Ecto neural progenitor cell (in vitro differentiated cells): Measurements from ENCODE around the gene ANK3.

Experiments used
- DNase-seq: peaks from one replicate; pipeline ENCODE4 v3.0.0-alpha.2; 2018; ENCODE audit warnings: low spot score

The ANK3 gene

DNA sequence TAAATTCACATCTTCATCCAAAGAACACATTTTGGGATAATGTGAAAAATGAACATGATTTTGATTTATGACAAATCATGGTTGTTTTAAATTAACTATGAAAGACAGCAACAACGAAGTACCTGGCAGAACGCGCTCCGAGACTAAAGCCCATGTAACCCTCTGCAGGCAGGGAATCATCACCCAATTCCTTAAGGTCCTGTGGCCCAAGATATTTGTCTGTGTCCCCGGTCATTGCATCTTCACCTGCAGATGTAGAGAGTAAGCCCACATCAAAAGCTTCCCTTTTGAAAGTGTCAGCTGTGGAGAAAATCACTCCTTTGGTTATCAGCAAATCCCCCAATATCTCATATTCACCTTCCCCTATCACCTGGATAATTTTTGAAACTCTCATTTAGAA lies 250.8 kb downstream of the ANK3 start:
- no peak for DNase-seq

DNA sequence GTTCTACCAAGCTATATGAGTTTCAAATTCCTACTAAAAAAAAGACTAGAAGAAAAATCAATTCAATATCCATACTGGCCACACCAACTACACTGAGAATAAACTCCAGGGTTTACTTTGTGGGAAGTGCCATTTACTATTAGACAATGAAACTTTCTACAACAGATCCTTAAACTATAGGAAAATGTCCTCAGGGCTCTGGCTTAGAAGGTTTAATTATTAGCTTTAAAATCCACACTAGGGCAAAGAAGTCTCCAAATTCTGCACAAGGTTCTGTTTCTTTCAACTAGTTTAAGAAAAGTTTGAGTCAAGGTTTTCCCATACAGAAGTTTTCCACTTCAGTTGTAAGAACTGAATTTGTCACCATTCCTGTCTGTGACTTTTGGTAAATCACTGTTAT lies 251.6 kb downstream of the ANK3 start:
- DNase-seq = no peak

GRCh38 chr10:60137292-60137992 lies 252.2 kb downstream of the ANK3 start:
- no peak for DNase-seq

GRCh38 chr10:60135020-60135419 lies 254.7 kb downstream of the ANK3 start:
- no peak for DNase-seq

DNA sequence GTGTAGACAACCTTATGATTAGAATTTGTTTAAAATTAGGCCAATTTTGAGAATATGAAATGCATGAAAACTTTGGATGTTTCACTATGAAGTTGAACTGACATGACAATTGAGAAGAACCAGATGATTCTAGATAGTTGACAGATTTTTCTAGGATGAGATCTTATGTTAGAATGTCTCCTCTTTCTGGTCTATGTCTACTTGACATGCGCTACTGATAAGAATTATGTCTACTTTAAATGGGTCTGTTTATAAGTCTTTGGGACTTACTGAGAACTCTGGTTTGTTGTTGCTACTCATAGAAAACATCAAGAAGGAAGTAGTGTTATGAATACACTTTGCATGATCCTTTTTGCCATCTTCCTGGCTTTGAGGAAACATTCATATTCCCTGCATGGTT lies 255.1 kb downstream of the ANK3 start:
- DNase-seq = no peak

DNA sequence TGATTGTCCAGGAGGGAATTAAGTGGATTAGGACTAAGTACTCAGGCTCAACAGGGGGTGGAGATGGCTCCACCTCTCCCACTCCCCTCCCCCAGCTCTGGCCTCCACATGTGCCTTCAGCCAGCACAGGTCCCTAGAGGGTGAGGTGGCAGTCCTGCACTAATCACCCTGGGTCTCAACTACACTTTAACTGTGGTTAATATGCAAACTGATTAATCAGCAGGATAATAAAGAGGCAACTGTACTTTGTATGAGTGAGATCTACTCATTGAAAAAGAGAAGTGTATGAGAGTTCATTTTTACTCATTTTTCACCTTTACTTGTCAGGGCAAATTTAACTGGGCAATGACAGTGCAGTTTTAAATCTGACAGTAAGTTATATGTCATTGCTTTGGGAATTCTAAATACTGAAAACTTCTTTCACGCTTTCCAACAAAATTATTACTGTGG lies 259.5 kb downstream of the ANK3 start:
- peak; percentile 54 for DNase-seq

DNA sequence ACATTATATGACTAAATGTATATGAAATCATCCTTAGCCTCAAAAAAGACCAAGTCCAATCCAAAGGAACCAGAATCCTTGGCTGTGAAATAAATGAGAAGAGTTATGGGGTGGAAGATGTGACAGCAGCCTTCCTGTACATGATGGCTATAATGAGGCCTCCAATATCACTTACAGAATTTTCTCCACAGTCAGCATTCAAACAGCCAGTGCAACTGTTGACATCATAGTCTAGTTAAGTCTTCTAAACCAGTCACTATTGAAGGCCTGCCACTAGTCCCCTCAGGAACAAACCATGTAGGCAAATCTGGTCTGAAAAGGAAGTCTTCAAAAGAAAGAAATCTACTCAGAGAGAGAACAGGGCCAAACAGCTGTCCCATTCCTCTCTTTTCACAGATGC lies 263.8 kb downstream of the ANK3 start:
- DNase-seq = no peak

DNA sequence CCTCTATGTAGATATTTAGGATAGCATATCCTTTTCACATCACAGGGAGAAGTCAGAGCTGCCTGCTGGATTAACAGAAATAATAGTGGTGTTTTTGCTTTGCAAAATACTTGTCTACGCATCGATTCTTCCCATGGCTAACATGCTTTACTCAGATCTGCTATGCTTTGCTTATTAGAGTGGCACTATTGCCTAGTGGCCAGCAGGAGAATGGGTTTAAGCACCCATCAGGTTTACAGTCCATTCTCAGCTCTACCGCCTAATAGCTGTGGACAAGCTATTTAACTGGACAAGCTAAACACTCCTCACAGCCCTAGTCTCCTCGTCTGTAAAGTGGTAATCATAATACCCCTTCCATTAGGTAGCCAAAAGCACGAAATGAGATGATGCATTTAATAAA lies 265.1 kb downstream of the ANK3 start:
- DNase-seq = no peak

DNA sequence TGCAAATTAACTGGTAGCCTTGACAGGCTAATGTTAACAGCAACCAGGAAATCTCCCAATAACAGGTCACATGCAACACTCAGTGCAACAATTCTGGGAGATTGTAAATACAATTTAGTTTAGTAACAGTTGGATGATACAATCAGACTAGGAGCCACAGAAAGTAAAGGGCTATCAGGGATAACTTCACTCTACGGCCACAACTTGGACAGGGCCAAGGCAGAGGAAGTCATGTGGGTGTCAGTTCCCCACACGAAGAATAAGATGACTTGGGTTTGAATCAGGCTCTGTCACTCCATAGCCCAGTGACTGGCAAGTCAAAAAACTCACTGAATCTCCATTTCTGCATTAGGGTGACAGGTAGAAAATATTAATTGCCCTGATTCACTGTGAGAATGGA lies 266.0 kb downstream of the ANK3 start:
- DNase-seq = no peak

DNA sequence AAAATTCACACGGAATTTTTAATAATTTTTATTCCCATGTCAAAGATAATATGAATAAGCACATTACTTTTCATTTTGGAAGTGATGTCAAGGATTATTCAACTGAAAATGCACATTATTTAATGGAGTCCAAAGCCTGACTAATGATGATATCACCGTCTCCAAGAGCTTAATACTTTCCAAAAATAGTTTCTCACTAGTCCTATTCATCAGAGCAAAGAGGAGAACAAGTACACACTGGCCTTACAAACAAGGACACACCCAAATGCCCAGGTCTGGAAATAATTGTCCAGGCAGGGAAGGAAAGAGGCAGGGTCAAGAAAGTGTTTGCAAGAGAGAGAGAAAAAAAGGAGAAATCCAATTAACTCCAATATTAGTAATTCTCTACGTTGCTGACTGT lies 266.5 kb downstream of the ANK3 start:
- no peak for DNase-seq

DNA sequence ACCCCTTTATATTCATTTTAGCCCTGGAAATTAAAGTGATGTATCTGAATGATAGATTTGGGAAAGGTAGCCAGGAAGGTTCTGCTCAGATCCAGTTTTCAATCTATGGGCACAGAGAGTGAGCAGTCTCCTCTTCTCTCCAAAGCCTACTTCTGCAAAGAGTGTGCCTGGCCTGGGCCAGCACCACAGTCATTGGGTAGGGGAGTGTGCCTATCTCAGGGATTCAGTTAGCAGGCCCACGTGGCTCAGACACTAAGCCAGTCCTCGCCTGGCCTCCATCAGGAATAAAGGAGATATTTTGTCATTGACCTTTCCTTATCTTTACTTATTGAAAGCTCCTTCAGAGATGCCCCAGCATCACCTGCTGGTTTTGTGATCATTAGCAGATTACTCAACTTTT lies 267.5 kb downstream of the ANK3 start:
- no peak for DNase-seq

- DNase-seq = peak; percentile 48
These were observed 274.7 kb downstream of the ANK3 start for GRCh38 chr10:60114765-60115586.

- no peak for DNase-seq
These were observed 278.9 kb downstream of the ANK3 start for GRCh38 chr10:60110739-60111138.

GRCh38 chr10:60107308-60107976 lies 282.2 kb downstream of the ANK3 start:
- DNase-seq = no peak

DNA sequence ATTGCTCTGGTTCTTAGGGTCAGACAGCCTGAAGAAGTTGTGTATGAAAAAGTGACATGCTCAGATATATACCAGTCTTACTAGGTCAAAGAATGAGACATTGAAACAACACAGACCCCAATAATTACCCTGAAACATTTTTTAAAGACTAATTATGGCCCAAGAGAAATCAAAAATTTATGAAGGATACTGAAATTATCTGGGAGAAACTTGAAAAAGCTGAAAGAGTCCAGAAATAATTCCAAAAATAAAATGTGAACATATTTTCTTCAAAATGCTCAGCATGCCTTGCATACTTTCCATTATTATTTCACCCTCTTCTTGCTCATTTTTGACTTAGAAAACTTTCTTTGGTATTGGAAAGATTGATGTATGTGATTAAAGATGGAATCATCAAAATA lies 284.4 kb downstream of the ANK3 start:
- no peak for DNase-seq

DNA sequence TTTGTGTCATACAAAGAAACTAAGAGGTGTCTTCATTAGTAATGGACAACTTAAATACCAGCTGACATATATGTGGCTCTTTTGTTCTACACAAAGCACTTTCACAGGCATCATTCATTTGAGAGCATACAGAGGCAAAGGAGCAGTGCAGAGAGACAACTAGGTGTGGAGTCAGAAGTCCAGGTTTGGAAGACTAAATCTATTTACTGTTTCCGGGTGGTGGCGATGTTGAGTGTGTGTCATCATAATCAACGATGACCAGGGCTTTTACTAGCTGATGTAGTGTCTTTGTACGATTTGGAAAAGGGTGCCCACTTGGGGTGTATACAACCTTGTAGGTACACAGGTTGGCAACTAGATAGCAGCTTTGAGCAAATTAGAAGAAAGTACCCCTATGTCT lies 287.9 kb downstream of the ANK3 start:
- no peak for DNase-seq

- no peak for DNase-seq
These were observed 289.5 kb downstream of the ANK3 start for GRCh38 chr10:60099998-60100747.

- DNase-seq = no peak
These were observed 290.7 kb downstream of the ANK3 start for GRCh38 chr10:60098677-60099601.

DNA sequence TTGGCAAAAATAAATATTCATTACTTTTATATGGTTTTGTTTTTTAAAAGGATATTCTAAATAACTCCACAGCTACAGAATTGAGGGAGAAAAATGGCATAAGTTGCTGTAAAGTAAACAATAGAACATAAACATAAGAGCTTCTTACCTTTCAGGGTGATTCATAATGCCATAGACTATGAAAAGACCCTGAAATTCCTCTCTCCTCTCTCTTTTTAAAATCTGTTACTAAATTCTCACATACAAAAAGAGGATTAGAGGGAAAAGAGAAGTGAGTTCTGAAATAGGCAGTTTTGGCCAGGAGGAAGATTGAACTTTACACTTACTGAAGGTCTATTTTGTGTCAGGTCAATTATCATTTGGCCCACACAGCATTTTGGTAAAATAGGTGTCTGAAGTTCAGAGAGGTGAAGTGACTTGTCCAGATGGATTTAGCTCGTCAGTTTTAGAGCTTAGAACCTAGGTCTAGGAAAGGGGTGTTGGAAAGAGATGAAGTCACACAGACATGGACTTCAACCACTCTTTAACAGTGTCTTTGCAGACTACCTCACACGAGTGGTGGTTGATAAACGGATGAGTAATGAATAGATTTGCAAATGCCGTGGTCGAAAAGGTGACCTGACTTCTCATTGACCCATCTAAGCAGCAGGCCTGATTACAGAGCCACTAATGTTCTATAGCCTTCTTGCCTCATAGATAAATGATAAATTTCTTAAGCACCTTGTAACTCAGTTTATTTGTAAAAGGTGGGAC lies 292.7 kb downstream of the ANK3 start:
- DNase-seq = no peak

DNA sequence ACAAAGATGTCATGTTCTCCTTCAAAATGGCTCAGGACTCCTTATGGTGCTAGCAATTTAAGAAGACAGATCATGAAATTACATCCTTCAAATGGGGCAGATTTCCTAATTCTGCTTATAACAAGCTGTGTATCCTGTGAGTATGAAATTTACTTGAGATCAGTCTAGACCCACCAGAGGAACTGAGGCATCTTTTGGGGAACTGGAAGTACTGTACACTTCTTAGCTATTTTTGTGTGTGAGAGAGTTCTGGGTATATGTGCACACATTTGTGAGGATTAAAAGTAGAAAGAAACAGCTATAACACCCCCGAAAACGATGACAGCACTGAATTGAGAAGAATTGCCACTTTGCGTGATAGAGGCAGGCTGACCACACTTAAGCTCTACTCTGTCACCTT lies 296.4 kb downstream of the ANK3 start:
- DNase-seq = no peak
